Measurements from ENCODE around the gene ENTPD3.
"Not testable (repeated sequence)": the region's sequence is repeated elsewhere in the genome, so short reads cannot be mapped to it uniquely, and the experiment has no call there.

The ENTPD3 gene

DNA sequence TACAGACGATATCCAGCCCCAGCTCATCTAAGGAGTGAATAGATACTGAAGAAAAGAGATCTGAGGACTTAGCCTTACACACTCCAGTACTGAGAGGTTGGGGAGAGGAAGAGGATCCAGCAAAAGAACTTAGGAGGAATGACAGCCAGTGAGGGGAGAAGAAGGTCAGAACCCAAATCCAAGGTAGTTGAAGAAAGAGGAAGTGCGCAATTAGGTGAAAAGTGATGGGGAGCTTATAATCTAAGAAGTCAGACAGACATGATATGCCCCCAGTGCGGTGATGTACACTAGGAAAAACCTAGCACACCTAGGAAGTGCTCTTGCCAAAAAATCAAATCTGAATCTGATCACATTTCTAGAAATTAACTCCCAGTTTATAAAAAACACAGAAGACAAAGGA lies 20.6 kb downstream of the ENTPD3 start:
- no peak for DNase-seq

DNA sequence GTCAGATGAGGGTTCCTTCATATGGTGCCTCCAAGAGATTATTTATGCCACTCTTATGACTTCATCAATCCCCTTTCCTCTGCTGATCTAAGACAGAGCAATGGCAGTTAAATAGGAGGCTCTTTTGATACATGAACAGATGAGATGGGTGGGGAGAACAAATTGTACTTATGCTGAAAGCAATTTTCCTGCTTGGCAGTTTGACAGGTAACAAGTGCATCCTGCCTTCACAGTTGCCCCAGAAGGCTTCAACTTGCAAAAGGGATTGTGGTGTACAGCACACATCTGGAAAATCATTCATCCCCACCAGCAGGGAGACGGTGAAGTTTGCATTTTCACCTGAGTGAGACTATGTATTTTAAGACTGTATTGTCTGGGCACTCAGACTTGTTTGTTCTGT lies 27.3 kb downstream of the ENTPD3 start:
- no peak for DNase-seq

DNA sequence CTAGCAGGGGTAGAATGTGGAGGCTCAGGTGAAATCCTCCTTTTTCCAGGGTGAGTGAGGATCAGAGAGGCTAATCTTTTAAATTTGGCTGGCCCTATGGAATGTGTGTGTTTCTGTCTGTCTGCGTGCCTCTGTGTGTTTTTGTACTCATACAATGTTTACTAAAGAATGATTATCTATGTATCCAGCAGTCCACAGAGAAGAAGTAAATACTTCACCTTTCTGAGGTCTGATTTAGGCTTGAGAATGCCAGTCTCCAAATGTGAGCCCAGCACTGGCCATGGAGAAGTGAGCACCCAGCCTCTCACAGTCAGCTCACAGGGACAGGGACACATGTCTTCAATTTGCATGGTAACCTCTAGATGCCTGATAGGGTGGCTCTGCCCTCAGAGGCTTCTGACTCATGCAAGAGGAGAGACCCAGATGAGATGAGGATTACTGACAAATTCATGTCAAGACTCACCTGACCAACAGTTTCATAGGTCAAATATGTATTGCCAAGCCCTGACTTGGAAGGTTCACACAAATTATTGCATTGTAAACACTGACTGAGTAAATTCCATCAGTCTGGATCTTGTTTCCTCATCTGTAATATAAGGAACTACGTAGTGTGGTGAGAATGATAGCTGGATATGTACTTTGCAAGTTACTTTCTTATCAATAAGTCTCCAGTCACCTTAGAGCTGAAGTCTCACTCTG lies 31.0 kb downstream of the ENTPD3 start:
- peak; percentile 16 for DNase-seq

DNA sequence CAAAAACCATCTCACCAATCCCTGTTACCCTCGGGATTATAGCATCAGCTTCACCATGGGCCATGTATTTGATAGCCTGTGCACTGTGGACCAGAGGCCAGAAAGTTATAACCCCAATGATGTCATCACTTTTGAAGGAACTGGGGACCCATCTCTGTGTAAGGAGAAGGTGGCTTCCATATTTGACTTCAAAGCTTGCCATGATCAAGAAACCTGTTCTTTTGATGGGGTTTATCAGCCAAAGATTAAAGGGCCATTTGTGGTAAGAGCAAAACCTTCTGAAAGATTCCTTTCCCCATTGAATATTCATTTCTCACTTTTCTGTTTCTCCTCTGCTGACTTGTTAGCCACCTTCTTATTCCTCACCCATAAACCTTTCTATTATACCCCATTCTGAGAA lies 35.9 kb downstream of the ENTPD3 start:
- no peak for DNase-seq

DNA sequence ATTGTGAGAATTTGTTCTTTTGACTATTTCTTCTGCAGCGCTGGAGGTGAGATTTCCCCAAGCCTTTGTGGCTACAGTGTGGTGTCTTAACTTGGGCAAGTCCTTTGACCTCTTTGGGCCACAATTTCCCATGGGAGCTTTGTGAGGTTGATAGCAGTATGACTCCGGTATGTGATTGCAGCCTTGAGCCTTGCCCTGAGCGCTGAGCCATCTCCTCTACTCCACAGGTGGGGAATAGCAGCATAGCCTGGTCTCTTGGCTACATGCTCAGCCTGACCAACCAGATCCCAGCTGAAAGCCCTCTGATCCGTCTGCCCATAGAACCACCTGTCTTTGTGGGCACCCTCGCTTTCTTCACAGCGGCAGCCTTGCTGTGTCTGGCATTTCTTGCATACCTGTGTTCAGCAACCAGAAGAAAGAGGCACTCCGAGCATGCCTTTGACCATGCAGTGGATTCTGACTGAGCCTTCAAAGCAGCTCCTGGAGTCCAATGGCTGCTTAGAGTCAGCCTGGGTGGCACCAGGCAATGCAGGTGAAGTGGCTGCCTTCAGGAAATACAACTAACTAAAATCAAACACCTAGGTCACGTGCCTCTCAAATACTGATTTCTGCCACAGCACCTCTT lies 40.2 kb downstream of the ENTPD3 start:
- DNase-seq, result no peak

DNA sequence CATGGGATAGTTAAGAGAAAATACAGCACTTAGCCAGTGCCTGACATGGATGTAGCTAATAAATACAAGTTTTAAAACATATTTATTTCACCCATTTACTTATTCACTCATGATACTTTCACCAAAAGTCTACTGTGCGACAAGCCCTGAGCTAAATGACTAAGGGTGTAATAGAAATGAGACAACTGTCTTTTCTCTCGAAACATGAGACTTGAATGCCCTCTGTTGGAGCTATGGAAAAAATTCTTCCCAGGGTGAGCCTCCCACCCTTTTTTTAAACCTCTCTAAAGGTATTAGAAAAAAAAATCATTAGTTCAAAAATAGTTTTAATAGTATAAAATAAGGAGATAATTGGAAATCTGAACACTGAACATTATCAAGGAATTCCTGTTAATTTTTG lies 45.8 kb downstream of the ENTPD3 start:
- peak; percentile 20 for DNase-seq

DNA sequence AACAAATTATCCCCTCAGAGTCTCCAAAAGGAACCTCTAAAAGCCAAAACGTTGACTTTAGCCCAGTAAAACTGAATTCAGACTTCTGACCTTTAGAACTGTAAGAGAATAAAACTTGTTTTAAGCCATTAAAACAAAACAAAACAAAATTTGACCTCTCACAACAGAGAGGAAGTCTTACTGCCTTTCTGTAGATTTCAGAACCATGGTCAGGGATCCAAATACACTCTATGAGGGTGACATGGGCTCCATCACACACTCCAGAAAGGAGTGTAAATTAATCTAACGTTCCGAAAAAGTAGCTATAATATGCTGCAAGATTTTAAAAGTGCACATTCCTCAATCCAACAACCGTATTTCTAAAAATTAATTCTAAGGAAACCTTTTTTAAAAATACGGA lies 50.9 kb downstream of the ENTPD3 start:
- peak; percentile 37 for DNase-seq

DNA sequence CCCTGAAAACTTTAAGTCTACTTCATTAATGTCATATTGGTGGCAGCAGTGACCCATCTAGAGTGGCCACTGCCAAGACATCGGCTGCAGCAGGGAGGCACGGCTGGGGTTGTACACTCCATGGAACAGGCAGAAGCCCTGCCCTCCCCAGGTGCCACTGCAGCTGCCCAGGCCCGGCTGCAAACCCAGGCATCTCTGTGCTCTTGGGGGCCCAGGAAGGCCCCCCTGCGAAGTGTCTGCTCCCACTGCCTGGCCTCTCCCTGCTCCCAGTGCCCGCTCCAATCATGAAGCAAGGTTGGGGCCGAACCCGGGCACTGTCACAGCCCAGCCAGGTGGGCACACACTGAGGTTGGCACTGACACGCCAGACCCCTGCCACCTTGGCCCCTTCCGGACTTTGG lies 58.1 kb downstream of the ENTPD3 start:
- DNase-seq, result no peak

DNA sequence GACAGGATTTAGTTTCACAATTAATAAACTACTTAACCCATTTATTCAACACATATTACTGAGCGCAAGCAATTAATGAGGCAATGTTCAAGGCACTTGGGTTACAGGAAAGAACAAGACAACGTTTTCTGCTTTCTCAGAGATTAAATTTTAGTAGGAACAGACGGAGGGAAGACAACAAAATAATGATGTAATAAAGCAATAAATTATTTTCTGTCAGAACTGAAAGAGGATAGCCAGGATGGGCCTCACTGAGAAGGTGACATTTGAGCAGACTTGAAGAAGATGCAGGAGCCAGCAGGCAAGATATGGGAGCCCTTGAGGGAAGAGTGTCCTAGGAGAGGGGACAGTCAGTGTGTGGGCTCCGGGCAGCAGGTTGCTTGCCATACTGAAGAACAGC lies 58.9 kb downstream of the ENTPD3 start:
- no peak for DNase-seq

DNA sequence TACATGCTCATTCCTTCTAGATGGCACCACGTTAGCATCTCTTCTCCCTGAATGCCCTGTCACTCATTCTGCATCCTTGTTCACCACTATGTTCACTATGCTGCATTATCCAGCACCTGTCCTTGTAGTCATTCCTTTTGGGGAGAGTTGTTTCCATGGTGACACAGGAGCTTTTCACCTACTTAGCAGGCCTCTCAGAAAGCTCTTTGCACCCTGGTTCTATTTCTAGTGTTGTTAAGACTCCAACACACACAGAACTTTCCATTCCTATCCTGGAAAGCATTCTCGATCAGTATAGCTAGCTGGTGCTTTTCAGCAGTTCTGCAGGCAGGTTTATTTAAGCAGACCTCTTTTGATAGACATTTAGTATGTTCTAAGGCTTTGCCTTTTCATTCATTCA lies 63.5 kb downstream of the ENTPD3 start:
- no peak for DNase-seq

DNA sequence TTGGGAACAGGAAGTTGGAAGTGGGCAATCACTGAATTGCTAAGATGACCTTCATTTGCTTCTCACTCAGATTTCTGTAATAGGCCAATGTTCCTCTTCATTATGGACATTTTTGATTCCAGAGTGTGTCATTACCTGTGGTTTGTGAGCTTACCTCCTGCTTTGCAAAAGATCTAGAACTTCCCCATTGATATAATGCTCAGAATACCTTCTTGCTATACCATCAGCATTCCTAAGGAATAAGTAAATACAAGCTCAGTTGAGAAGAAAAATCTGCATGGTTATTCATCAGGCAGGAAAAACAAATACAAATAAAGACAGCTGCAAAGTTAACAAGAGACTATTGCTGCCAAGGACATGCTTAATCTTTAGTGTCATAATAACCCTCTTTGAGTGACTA lies 64.6 kb downstream of the ENTPD3 start:
- DNase-seq, result no peak

DNA sequence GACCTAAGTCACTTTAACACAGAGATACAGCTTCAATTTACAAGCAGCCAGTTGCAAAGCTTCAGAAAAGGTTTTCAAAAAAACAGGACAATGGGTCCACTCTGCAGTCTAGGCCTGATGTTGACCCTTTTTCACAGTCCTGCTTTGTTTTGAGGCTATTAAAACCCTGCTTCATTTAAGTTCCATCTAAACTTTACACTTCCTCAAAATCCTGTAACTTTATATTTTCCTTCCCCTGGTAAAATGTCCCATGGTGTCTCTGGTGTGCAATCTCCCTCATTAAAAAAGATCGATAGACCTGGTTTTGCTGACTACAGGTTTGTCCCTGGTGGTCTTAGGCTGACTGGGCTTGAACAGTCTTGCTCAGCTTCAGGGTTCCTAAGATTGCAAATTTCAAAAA lies 65.1 kb downstream of the ENTPD3 start:
- no peak for DNase-seq

DNA sequence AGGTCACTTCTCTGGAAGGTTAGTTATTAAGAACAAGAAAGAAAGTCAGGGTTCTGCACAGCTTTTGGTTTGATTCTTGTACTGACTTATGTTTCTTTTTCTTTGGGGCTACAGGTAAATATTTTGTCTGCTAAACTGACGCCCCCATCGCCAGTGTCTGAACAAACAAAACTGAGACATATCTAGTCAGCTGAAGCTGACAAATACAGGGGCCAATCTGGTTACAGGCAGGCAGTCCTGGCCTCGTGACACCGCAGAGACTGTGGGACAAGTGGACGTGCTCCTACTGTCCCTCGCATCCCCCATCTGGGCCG lies 65.5 kb downstream of the ENTPD3 start:
- no peak for DNase-seq

DNA sequence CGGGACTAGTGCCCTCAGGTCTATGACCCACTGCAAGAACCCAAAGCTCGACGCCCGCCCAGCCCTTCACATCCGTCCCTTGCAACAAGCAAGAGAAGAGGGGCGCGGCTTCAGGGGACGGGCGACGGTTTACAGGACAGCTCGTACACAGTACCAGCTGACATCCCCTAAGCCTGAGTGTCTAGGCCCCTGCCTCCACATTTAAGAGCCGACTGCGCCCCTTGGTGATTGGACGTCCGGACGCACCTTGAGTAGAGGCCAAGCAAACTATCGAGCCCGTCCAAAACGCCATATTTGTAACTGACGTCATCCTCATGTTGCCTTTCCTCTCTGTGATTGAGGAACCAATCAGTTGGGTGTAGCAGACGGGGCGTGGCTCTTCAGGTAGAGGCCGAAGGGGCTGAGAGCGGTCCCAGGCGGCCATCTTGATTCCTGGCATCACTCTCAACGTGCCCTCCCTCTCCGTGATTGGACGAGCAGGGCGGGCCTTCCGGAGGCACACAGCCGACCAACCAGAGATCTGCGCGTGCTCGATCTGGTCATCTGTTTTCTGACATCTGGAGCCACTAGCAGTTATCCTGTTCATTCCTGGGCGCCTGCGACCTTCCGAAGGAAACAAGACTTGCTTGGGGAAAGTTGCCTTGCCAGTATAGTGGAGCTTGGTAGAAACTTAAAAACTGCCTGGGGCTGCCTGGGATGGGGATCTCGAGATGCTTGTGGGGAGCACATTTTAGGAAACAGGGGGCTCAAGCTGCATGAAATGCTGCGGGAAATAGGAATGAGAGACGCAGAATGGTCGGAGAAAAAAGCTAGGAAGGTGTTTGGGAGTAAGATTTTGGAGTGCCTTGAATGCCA lies 66.1 kb downstream of the ENTPD3 start:
- peak; percentile 100 for DNase-seq

DNA sequence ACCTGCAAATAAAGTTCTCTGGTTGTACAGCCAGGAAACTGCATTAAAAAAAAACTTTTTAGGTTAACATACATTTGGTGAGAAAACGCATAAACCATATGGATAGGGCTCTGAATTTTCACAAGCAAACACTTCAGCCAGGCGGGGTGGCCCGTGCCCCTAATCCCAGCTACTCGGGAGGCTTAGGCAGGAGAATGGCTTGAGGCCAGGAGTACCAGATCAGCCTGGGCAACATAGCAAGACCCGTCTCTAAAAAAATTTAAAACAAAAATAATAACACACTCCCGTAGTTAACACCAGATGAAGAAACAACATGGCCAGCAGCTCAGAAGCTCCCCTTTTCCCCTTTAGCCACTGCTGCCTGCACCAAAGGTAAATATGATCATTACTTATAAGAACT lies 66.9 kb downstream of the ENTPD3 start:
- no peak for DNase-seq

DNA sequence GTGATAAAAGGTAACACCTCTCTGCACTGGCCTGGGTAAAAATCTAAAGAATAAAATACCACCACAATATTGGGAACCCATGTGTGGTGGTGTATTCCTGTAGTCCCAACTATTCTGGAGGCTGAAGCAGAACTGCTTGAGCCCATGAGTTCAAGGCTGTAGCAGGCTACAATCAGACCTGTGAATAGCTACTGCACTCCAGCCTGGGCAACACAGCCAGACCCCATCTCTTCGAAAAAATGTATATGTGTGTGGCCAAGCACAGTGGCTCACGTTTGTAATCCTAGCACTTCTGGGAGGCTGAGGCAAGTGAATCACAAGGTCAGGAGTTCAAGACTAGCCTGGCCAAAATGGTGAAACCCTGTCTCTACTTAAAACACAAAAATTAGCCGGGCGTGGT lies 68.3 kb downstream of the ENTPD3 start:
- no peak for DNase-seq

DNA sequence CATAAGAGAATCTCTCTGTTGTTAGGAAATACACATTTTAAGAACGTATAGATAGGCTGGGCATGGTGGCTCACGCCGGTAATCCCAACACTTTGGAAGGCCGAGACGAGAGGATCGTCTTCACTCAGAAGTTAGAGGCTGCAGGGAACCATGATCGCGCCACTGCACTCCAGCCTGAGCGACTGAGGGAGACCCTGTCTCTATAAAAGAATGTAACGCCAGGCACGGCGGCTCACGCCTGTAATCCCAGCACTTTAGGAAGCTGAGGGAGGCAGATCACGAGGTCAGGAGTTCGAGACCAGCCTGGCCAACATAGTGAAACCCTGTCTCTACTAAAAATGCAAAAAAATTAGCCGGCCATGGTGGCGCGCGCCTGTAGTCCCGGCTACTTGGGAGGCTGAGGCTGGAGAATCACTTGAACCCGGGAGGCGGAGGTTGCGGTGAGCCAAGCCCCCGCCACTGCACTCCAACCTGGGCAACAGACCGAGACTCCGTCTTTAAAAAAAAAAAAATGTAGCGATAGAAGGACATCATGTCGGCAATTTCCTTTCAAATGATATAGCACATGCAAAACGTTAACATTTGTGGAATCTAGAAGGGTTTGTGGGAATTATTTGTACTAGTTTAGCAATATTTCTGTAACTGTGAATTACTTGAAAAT lies 69.4 kb downstream of the ENTPD3 start:
- DNase-seq, result peak; percentile 48

DNA sequence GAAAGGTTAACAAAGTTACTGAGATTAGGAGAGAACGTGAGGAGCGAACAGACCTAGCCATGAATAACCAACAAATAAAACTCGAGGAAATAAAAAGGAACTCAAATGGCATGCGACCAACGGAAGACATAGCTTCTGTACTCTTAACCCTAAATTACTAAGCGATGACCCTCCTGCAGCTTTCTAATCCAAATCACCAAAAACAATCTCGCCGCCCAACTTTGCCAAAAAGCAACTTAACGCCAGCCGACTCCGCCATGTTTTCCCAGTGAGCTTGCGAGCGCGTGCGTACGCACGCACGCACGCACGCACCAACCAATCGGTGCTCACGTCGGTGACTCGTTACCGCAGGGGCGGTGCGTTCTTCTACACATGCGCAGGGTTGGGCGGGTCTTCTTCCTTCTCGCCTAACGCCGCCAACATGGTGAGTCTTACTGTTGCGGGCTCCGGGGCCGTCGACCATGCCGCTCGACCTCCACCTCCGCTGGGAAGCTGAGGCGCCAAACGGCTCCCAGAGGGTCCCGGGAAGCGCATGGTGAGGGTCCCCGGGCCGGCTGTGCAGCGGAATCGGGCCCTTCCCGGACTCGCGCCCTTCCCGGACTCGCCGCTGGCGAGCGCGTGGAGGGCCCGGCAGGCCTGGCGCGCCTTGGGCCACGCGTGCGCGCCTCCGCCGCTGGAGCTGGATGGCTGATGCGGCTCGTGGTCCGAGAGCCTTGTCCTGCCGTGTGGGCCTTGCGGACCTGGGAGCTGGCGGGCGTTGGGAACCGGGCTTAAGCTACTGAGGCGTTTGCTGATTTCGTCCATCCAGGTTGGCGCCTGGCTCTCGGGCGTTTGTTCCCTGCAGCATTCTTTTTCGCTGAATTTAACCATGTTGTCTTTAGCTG lies 70.2 kb downstream of the ENTPD3 start, which contains the start of gene RPL14:
RPL14 (plus strand) TSS at position 400 of the 884 bp plus-strand sequence; CDS start at position 533, 133 bp downstream.
- DNase-seq, result peak; percentile 99

DNA sequence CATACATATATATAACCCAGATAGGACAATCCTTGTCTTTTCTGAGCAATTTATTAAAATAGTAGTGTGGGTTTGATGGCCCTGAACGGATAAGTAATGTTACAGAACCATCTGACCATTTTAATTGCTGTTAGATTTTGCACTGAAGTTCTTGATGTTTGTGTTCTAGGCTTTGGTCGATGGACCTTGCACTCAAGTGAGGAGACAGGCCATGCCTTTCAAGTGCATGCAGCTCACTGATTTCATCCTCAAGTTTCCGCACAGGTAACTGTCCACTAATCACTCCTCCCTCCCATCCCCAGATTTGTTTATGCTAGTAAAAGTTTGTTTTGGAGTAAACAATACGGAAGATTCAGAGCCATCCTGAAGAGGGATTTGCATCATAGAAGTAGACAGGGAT lies 71.5 kb downstream of the ENTPD3 start:
- DNase-seq, result no peak

DNA sequence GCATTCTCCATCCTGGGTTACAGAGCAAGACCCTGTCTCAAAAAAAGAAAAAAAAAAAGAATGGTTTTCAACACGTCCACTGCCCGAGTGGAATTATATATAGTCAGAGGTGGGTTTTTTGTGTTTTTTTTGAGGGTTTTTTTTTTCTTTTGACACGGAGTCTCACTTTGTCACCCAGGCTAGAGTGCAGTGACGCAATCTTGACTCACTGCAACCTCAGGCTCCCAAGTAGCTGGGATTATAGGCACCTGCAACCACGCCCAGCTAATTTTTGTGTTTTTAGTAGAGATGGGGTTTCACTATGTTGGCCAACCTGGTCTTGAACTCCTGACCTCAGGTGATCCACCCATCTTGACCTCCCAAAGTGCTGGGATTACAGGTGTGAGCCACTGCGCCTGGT lies 73.5 kb downstream of the ENTPD3 start:
- not testable (repeated sequence) for DNase-seq

DNA sequence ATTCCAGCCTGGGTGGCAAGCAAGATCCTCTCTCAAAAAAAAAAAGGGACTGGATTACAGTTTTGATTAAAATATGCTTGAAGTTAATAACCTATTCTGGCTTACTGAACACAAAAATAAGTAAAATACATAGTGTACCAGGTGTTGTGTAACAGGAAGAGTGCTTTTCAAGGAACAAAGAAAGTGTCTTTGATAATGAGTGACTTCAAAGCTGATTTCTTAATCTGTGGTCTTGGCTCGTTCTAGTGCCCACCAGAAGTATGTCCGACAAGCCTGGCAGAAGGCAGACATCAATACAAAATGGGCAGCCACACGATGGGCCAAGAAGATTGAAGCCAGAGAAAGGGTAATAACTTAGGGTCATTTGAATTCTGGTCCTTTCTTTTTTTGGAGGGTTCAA lies 74.2 kb downstream of the ENTPD3 start:
- peak; percentile 57 for DNase-seq

DNA sequence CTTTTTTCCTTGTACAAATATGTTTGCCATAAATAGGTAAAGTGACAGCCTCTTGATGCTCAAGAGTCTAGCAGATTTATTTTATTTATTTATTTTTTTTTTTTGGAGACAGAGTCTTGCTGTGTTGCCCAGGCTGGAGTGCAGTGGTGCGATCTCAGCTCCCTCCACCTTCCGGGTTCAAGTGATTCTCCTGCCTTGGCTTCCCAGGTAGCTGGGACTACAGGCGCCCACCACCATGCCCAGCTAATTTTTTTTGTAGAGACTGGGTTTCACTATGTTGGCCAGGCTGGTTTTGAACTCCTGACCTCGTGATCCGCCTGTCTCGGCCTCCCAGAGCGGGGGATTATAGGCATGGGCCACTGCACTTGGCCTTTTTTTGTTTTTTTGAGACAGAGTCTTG lies 75.9 kb downstream of the ENTPD3 start:
- not testable (repeated sequence) for DNase-seq

DNA sequence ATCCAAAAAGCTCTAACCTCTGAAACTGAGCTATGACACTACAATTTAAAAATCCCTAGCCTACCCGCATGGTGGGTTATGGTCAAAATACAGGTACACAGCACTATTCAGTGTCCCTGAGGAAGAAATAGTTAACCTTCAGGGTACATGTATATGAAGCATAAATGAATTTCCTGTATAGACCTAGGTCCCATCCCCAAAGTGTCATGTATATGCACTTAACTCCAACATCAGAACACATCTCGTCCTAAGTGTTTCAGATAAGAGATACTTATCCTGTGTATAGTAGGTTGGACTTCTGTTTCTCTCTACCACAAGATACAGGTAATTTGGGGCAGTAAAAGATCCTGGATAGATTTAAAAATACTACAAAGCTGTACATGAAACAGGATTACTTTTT lies 76.6 kb downstream of the ENTPD3 start:
- DNase-seq, result no peak
